Neutrophil (primary cell): ENCODE results near the gene PLEKHG4B.

Source experiments
- H3K27ac ChIP-seq: fragments of 200-600 bp; sonication (generic); 2 replicates; pipeline ENCODE4 v1.5.1; 2016; ENCODE audit warnings: mild to moderate bottlenecking, moderate library complexity
- H3K27me3 ChIP-seq: fragments of 200-600 bp; sonication (generic); 2 replicates; pipeline ENCODE4 v1.6.0; 2016; ENCODE audit warnings: mild to moderate bottlenecking
- H3K36me3 ChIP-seq: fragments of 200-600 bp; sonication (generic); 2 replicates; pipeline ENCODE4 v1.5.1; 2017
- H3K4me1 ChIP-seq, 2 experiments: fragments of 200-600 bp in 1 of 2; sonication (generic) in 1 of 2; 1 replicate in 1 of 2; 2 replicates in 1 of 2; pipeline versions ENCODE4 v1.5.1 to v1.6.1; 2013 to 2016; ENCODE audit warnings: low read depth in 1 of 2, low read length in 1 of 2, mild to moderate bottlenecking in 1 of 2, moderate library complexity in 1 of 2; ENCODE audit not compliant: control insufficient read depth in 1 of 2, insufficient read depth in 1 of 2
- H3K4me3 ChIP-seq, 2 experiments: fragments of 200-600 bp in 1 of 2; sonication (generic) in 1 of 2; 1 replicate in 1 of 2; 2 replicates in 1 of 2; pipeline ENCODE4 v1.5.1; 2013 to 2016; ENCODE audit warnings: low read depth in 1 of 2, low read length in 1 of 2, mild to moderate bottlenecking in 1 of 2, moderate library complexity in 1 of 2
- H3K9me3 ChIP-seq: fragments of 200-600 bp; sonication (generic); 2 replicates; pipeline ENCODE4 v1.5.1; 2016
- TF ChIP-seq, protein P1 (sequence below): fragments of 200-600 bp; sonication (generic); IDR thresholded peaks from 2 replicates; pipeline ENCODE4 v1.5.1; 2016; ENCODE audit warnings: antibody characterized with exemption

Gene PLEKHG4B

DNA sequence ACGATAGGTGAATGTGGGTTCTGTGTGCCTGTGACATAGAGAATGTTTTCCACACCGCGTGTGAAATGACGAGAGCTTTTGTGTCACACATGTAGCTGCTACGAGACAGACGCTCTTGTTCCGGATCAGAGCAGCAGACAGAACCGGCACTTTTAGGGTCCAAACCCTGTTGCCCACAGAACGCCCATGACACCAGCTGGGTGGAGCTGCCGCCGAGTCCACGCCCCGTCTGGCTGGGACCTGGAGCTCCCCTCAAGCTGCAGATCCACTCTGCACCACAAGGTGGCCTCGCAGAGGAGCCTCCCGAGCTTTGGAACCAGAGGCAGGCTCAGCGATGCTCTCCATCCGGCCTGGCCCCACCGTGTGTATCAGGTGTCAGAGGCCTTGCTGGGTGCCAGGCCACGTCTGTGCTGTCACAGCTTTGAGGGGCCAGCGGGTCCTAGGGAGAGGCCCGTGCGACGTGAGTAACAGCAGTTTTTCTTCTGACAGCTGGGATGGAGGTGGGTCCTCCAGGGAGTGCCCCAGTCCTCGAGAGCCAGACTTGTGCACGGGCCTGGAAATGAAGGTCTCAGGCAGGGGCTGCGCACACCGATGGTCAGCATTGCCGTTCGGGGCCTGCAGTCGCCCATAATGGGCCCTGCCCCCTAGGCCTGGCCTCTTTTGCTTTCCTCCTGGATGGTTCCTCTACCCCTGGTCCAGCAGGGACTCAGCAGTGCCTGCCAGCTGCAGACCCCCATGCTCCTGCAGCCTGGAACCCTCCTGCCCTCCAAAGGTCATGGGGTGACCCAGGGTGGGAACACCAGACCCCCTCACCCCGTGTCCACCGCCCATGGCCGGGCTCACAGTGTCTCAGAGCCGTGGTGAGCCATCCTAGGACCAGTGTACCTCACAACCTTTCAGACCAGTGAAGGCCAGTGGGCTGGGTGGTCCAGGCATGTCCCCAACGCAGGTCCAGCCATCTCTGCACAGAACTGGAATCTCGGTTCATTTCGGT, 96.8 kb downstream of the PLEKHG4B start:
- TF ChIP-seq, protein P1, sequence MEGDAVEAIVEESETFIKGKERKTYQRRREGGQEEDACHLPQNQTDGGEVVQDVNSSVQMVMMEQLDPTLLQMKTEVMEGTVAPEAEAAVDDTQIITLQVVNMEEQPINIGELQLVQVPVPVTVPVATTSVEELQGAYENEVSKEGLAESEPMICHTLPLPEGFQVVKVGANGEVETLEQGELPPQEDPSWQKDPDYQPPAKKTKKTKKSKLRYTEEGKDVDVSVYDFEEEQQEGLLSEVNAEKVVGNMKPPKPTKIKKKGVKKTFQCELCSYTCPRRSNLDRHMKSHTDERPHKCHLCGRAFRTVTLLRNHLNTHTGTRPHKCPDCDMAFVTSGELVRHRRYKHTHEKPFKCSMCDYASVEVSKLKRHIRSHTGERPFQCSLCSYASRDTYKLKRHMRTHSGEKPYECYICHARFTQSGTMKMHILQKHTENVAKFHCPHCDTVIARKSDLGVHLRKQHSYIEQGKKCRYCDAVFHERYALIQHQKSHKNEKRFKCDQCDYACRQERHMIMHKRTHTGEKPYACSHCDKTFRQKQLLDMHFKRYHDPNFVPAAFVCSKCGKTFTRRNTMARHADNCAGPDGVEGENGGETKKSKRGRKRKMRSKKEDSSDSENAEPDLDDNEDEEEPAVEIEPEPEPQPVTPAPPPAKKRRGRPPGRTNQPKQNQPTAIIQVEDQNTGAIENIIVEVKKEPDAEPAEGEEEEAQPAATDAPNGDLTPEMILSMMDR: peak; percentile 71
- Histone ChIP-seq H3K27me3 (peaks cover 56% of the 10 kb centered on the region), H3K9me3 (no peaks in the 10 kb centered on the region), H3K4me3 (no peak overlapping the region), H3K4me1 (peaks cover 0 to 6% of the 10 kb centered on the region in 2 experiments), H3K36me3 (no peaks in the 10 kb centered on the region), H3K27ac (no peak overlapping the region)

DNA sequence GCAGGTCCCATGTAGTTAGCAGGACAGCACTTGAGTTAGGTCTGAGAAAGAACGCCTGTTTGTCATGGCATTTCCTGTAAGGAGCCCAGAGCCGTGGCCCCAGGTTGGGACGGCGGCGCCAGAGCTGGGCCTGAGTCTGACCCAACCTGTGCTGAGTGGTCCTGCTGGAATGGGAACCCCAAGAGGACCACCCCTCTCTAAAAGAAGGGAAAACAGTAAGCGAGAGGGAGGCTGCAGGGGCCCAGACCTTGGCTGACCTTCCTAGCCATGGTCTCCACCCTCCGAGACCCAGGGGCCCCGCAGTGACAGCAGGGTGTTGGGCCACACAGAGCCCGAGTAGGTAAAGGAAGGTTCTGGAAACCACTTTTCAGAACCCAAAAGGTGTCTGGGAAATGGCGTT, 97.5 kb downstream of the PLEKHG4B start:
- Histone ChIP-seq H3K27ac (no peak overlapping the region), H3K9me3 (no peaks in the 10 kb centered on the region), H3K4me3 (no peak overlapping the region), H3K27me3 (peaks cover 56% of the 10 kb centered on the region), H3K4me1 (peaks cover 0 to 6% of the 10 kb centered on the region in 2 experiments), H3K36me3 (no peaks in the 10 kb centered on the region)
- TF ChIP-seq, protein P1: no peak

DNA sequence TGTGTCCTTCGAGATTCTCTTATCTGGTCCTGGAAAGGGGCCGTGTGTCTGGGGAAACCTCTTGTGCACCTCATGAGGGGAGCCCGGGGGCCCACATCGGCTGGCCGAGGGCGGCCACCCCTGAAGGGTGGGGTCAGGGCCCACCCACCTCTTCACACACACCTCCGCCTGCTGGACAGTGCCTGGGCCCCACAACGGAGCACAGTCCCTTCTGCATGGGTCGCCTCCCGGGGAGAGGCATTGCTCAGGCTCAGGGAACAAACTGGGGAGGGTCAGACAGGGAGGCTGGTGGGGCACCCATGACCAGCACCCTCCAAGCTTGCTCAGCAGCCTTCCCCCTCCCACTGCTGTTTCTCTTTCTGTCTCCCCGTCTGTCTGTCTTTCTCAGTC, 98.0 kb downstream of the PLEKHG4B start:
- TF ChIP-seq, protein P1: no peak
- Histone ChIP-seq H3K27ac (no peak overlapping the region), H3K4me3 (no peak overlapping the region), H3K4me1 (peaks cover 0 to 6% of the 10 kb centered on the region in 2 experiments), H3K27me3 (peaks cover 56% of the 10 kb centered on the region), H3K36me3 (no peaks in the 10 kb centered on the region), H3K9me3 (no peaks in the 10 kb centered on the region)

- no peak overlapping the region for H3K27ac ChIP-seq
- H3K27me3 ChIP-seq: peaks cover 56% of the 10 kb centered on the region
- no peak overlapping the region for H3K4me3 ChIP-seq
- H3K4me1 ChIP-seq: peaks cover 0 to 6% of the 10 kb centered on the region in 2 experiments
- H3K9me3 ChIP-seq: no peaks in the 10 kb centered on the region
- H3K36me3 ChIP-seq: no peaks in the 10 kb centered on the region
- TF ChIP-seq, protein P1: no peak
These were observed 98.5 kb downstream of the PLEKHG4B start for GRCh38 chr5:190366-191035.

- no peaks in the 10 kb centered on the region for H3K36me3 ChIP-seq
- TF ChIP-seq, protein P1: no peak
- peaks cover 0 to 6% of the 10 kb centered on the region in 2 experiments for H3K4me1 ChIP-seq
- peaks cover 56% of the 10 kb centered on the region for H3K27me3 ChIP-seq
- H3K27ac ChIP-seq: no peak within 1 kb of the TSS
- H3K9me3 ChIP-seq: no peaks in the 10 kb centered on the region
- no peak within 1 kb of the TSS for H3K4me3 ChIP-seq
These were observed 99.3 kb downstream of the PLEKHG4B start, which contains the start of gene LRRC14B for GRCh38 chr5:191036-191948. TSS of gene LRRC14B (plus strand) at chr5:191495. CDS start at chr5:191539, 44 bp downstream.
